Lung microvascular endothelial cell (primary cell): Measurements from ENCODE around the gene STAT5B. TPM values are rescaled to one million over a fixed set of nuclear protein-coding genes. Genes with fewer than 3 reads are reported as not detected.

ENCODE experiments used
- DNase-seq, 2 donors: peaks; one replicate each; pipeline versions ENCODE4 v3.0.0 to v3.0.0-alpha.2; 2010; ENCODE audit warnings: low read depth in 2 of 2
- total RNA-seq: library from RNA; depleted of rRNA; stranded (reverse); fragments of >200 nt; gene quantifications from 2 replicates; pipeline ENCODE4 v1.2.1, GENCODE V29; 2014

The STAT5B gene
- total RNA-seq, 1 donor from 2014 or later: 29.8 TPM

GRCh38 chr17:42180411-42180921 lies 95.7 kb downstream of the STAT5B start:
- DNase-seq: no peak

- peak; percentile 50 to 61 for DNase-seq
Observed at GRCh38 chr17:42179911-42180410, 96.2 kb downstream of the STAT5B start.

GRCh38 chr17:42179335-42179734 lies 96.9 kb downstream of the STAT5B start:
- no peak for DNase-seq

- DNase-seq: peak in 1 of 2 donors; percentile 66
Observed at GRCh38 chr17:42178817-42179216, 97.4 kb downstream of the STAT5B start.

GRCh38 chr17:42177684-42178083 lies 98.5 kb downstream of the STAT5B start:
- DNase-seq: no peak

- no peak for DNase-seq
Observed at GRCh38 chr17:42174126-42174783, 101.9 kb downstream of the STAT5B start.

GRCh38 chr17:42171831-42172230 lies 104.4 kb downstream of the STAT5B start:
- no peak for DNase-seq

GRCh38 chr17:42169351-42169750 lies 106.8 kb downstream of the STAT5B start:
- DNase-seq: no peak

GRCh38 chr17:42167807-42168206 lies 108.4 kb downstream of the STAT5B start:
- no peak for DNase-seq

- DNase-seq: no peak
Observed at GRCh38 chr17:42166196-42166763, 109.9 kb downstream of the STAT5B start.

- DNase-seq: no peak
Observed at GRCh38 chr17:42165751-42166150, 110.4 kb downstream of the STAT5B start.

GRCh38 chr17:42163696-42164407 lies 112.3 kb downstream of the STAT5B start:
- no peak for DNase-seq

GRCh38 chr17:42163113-42163512 lies 113.1 kb downstream of the STAT5B start:
- peak; percentile 12 to 21 for DNase-seq

- DNase-seq: no peak
Observed at GRCh38 chr17:42160531-42160910, 115.7 kb downstream of the STAT5B start.

GRCh38 chr17:42159796-42160530 lies 116.2 kb downstream of the STAT5B start:
- DNase-seq: no peak

GRCh38 chr17:42155614-42156045 lies 120.6 kb downstream of the STAT5B start:
- DNase-seq: no peak

- DNase-seq: peak; percentile 27 to 77
Observed at GRCh38 chr17:42153919-42154742, 122.1 kb downstream of the STAT5B start.
